ENCODE measurements around the gene RSRC2.
"Not testable (repeated sequence)": the region's sequence is repeated elsewhere in the genome, so short reads cannot be mapped to it uniquely, and the experiment has no call there.

RSRC2 gene, protein sequence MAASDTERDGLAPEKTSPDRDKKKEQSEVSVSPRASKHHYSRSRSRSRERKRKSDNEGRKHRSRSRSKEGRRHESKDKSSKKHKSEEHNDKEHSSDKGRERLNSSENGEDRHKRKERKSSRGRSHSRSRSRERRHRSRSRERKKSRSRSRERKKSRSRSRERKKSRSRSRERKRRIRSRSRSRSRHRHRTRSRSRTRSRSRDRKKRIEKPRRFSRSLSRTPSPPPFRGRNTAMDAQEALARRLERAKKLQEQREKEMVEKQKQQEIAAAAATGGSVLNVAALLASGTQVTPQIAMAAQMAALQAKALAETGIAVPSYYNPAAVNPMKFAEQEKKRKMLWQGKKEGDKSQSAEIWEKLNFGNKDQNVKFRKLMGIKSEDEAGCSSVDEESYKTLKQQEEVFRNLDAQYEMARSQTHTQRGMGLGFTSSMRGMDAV

DNA sequence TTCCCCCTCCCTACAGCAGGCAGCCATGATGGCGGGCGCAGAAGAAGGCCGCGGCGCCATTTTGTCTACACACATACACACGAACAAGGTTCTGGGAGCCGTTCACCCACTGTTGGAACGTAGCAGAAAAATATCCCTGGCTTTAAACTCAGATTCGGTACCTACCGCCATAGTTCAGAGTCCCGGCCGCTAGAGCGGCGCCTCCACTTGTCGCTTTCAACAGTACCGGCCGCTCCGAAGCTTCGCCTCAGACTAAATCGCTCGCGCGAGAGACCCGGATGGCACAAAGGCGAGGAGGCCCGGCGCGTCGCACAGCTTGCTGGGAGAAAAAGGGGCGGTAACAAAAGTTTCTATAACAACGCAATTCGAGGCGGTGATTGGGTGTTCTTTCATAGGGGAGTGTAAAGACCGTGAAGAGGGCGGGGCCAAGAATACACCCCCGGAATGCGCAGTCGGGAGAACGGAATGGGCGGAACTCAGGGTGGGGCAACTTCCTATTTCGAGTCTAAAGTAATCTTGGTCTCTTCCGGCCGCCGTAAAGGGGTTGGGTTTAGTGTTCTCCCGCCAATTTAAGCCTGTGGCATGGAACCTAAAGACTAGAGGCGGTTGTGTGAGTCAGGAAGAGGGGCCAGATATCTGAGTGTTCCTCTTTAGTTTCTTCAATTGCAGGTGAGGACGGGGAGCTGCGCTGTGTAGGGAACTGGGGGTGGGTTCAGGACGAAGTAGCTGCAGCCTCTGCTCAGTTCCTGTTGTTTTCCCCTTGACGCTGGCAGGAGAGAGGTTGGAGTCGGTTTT lies at the start of gene RSRC2, which contains the start of gene KNTC1:
TSS of gene RSRC2 (minus strand) at position 254 of the 795 bp plus-strand sequence. CDS start at position 171, 83 bp downstream.
TSS of gene KNTC1 (plus strand) at position 567 of the 795 bp plus-strand sequence. CDS start 2,815 bp downstream, outside the sequence.
- peak; percentile 97 for DNase-seq (ENCODE audit: low read depth)

DNA sequence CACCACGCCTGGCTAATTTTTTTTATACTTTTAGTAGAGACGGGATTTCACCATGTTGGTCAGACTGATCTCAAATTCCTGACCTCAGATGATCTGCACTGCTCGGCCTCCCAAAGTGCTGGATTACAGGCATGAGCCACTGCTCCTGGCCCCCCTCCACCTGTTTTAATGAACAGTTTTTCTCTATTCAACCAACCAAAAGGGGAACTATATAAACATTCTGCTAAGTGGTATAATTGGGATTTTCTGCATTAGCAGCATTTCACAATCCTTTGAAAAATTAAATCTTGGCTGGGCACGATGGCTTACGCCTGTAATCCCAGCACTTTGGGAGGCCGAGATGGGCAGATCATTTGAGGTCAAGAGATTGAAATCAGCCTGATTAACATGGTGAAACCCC lies 45.1 kb upstream of the RSRC2 start:
- DNase-seq (ENCODE audit: low read depth) = no peak

- not testable (repeated sequence) for DNase-seq (ENCODE audit: low read depth)
Measured at GRCh38 chr12:122570006-122570405, 43.3 kb upstream of the RSRC2 start.

DNA sequence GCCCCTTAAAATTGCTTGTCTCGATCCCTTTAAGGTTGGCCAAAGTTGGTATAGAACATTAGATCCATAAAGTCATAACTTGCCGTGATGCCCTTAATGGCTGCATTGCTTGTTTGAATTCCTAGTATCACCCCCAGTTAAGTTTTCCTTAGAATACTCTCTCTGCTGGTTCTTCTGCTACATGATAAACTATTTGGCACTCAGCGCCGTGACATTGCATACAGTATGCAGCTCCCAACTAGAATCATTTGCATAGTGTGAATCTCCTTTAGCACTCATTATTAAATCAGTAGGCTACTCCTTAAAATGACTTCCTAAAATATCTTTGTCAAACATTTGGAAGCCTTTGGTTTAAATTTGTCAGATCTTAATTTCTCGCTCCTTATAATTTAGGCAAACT lies 42.6 kb upstream of the RSRC2 start:
- DNase-seq (ENCODE audit: low read depth) = no peak

DNA sequence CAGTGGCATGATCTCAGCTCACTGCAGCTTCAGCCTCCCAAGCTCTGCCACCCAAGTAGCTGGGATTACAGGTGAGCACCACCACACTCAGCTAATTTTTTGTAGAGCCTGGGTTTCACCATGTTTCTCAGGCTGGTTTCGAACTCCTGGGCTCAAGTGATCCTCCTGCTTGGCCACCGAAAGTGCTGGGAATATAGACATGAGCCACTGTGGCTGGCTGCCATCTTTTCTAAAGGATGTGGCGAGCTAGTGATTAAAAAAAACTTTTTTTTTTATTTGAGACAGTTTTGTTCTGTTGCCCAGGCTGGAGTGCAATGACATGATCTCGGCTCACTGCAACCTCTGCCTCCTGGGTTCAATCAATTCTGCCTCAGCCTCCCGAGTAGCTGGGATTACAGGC lies 40.1 kb upstream of the RSRC2 start:
- not testable (repeated sequence) for DNase-seq (ENCODE audit: low read depth)

DNA sequence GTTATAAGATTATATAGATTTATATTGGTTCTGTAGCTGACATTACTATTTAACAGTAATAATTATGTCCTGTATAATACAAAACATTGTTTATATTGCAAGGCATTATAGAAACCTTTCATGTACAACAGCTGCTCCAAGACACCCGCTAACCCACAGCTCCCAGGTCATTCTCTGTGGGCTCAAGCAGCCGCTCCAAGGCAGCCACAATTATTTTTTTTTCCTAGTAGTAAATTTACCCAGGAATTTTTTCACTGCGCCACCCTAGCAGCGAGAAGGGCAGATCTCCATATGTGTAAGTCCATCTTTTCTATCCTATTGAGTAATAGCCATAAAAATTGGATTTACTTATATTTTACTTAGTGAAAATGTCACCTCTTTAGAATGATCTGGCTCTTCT lies 36.6 kb upstream of the RSRC2 start:
- DNase-seq (ENCODE audit: low read depth) = no peak

- DNase-seq (ENCODE audit: low read depth) = no peak
Measured at GRCh38 chr12:122560138-122560537, 33.4 kb upstream of the RSRC2 start.

DNA sequence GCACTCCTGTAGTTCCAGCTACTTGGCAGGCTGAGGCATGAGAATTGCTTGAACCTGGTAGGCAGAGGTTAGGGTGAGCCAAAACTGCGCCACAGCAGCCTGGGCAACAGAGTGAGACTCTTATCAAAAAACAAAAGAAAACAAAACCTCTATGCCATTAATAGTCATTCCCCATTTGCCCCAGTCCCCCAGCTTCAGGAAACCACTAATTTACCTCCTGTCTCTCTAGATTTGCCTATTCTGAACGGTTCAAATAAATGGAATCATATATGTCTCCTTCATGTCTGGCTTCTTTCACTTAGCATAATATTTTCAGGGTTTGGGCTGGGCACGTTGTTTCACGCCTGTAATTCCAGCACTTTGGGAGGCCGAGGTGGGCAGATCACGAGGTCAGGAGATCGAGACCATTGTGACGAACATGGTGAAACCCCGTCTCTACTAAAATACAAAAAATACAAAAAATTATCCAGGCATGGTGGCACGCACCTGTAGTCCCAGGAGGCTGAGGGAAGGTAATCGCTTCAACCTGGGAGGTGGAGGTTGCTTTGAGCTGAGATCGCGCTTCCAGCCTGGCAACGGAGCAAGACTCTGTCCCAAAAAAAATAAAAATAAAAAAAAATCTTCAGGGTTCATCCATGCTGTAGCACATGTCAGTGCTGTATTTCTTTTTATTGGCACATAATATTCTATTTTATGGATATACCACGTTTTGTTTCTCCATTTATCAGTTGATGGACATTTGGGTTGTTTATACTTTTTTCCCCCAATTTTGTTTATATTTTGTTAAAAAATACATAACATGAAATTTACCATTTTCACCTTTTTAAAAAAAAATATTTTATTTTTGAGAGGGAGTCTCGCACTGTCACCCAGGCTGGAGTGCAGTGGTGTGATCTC lies 32.3 kb upstream of the RSRC2 start:
- DNase-seq (ENCODE audit: low read depth) = no peak

DNA sequence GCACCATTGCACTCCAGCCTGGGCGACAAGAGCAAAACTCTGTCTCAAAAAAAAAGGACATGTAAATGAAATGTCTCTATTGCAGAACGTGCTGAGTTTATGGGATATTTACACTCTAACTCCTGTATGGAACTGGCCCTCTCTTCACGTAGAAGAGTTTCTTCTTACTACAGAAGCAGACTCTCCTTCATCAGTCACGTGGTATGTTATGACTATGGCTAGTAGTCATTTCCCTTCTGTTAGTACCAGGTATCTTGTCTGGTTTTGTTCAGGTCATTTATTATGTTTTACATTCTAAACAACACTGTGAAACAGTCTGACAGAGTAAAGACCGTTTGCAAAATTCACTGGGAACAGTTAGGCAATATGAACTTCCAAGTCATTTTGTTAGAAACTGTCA lies 20.6 kb upstream of the RSRC2 start:
- no peak for DNase-seq (ENCODE audit: low read depth)

DNA sequence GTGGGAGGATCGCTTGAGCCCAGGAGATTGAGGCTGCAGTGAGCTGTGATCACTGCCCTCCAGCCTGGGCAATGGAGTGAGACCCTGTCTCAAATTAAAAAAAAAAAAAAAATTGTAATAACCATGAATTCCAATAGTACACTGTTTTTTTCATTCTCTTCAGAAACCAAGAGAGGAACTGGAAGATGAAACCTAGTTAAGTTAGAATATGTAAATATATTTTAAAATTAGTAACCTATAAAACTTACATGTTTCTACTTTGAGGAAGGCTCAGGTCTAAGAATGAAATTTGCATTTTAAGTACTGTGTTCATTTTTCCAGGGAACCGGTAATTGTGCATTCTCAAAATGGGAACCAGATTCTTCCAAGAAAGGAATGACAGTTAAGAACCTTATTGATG lies 19.1 kb upstream of the RSRC2 start:
- no peak for DNase-seq (ENCODE audit: low read depth)

- DNase-seq (ENCODE audit: low read depth) = no peak
Measured at GRCh38 chr12:122544537-122544936, 17.8 kb upstream of the RSRC2 start.

- DNase-seq (ENCODE audit: low read depth) = no peak
Measured at GRCh38 chr12:122538496-122538895, 11.8 kb upstream of the RSRC2 start.

DNA sequence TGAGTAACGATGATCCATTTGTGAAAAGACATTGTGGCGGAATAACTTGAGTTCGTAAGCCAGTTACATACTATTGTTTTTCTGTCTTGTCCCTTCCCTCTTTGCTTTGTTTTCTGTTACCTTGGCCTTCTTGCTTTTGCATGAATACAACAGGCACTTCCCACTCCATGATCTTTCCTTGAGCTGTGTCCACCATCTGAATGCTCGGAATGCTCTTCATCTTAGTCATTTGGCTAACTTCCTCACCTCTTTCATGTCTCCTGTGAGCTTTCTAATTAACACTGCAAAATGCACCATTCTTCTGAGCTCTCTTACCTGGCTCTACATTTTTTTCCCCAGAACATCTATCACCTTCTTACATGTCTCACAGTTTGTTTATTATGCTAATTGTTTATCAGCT lies 10.3 kb upstream of the RSRC2 start:
- DNase-seq (ENCODE audit: low read depth) = no peak

GRCh38 chr12:122533856-122534255 lies 7.1 kb upstream of the RSRC2 start:
- no peak for DNase-seq (ENCODE audit: low read depth)

GRCh38 chr12:122528992-122529391 lies 2.3 kb upstream of the RSRC2 start:
- no peak for DNase-seq (ENCODE audit: low read depth)

DNA sequence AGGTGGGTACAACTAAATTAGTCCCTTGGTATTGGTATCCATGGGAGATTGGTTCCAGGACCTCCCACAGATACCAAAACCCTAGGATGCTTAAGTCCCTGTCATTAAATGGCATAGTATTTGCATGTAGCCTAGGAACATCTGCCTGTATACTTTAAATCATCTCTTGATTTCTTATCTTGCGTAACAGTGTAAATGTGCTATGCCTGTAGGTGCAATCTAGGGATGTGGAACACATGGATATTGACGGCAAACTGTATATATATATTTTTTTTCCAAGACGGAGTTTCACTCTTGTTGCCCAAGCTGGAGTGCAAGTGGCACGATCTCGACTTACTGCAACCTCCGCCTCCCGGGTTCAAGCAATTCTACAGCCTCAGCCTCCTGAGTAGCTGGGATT lies 1.8 kb upstream of the RSRC2 start:
- DNase-seq (ENCODE audit: low read depth) = no peak

DNA sequence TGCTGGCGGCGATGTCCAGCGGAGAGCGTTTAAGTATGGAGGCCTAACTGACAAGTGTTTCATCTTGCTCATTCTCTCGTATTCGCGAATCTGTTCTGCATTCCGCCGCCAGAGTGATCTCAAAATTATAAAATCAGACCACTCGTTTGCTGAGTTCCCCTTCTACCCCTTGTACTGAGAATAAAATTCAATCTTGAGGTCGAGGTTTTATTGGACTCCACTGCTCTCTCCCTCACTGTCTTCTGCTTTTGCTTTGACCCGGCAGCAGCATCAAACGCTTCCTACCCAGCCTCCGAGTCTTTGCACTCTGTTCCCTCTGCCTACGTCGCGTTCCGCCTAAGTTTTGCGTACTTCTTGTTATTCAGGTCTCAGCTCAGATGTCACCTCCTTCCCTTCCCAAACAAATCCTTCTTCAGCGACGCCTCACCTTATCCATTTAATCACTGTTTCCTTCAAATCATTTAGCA lies 775 bp upstream of the RSRC2 start:
- no peak for DNase-seq (ENCODE audit: low read depth)

DNA sequence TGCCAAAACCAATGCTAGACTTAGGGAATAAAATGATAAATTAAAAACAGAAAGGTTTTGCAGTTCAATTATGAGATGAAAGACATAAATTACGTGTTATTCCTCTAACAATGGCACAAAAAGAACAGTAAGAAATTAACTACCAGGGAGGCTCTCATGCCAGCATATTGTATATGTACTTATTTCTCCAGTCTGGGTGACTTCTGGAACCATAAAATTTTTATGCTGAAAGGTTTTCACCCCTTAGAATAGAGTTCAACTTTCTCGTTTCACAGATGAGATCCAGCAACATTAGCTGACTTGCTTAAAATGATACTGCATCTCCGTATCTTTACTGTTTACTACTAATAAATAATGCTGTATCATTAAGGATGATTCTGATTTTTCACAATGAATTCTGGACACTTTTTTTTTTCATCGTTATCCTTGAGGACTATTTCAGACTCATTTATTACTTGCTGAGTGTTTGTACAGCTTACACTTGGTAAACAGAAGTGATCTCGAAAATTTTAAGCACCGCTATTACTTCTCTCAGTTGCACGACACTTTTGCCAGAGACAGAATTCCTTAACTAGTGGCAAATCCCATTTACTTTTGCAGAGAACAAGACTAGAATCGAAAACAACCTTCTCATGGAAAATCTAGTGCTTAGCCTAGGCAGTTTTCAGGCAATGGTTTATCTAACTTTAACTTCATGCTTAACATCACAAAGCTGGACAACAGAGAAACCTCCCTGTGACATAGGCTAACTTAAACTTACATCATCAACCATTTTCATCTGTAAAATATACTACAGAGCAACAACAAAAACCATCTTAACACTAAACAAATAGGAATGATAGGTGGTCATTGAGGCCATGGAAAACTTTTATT lies 2.7 kb downstream of the RSRC2 start:
- no peak for DNase-seq (ENCODE audit: low read depth)

DNA sequence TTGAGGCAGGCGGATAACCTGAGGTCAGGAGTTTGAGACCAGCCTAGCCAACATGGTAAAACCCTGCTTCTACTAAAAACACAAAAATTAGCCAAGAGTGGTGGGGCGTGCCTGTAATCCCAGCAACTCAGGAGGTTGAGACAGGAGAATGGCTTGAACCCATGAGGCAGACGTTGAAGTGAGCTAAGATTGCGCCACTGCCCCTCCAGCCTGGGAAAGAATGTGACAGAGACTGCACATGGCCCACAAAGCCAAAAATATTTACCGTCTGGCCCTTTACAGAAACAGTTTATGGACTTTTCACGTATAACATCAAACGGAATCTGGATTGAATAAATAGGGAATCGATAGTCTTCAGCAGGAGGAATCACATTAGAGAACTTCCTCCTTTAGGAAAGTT lies 3.5 kb downstream of the RSRC2 start:
- no peak for DNase-seq (ENCODE audit: low read depth)

DNA sequence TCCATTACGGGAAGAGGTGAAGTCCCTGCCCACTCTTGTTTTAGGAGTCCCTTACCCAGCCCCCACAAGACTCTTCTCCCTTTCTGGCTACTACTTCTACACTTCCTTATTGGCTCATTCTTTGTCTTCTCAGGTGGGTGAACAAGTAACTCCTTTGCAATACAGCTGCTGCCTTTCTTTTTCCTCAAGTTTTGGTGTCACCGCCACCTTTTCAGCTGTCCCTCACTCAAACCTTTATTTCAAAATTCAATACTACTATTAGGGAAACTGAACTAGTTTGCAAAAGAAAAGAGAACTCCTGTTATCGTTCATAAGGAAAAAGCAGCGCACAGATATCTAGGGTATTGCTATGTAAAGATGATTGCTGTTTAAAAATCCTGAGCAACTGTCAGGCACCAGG lies 6.1 kb downstream of the RSRC2 start:
- DNase-seq (ENCODE audit: low read depth) = no peak

DNA sequence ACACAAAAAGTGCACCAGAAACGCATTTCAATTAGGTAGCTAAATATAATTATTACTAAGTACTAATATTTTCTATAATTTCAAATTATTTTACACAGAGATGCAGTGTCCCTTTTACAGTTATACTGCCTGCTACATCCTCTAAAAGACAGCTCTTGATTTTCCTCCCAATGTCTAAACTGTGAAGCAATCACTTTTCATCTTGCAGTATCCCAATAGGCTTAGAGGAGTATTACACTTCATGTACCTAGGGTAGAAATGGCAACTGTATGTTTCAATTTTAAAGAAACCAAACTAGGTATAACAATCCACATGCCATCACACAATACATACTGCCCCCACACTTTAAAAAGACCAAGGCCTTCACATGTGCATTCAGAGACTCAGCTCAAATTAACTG lies 7.3 kb downstream of the RSRC2 start:
- no peak for DNase-seq (ENCODE audit: low read depth)

Measured in stimulated activated CD8-positive, alpha-beta memory T cell treated with anti-CD3 and anti-CD28 coated beads, Interleukin-12 subunit alpha, Interleukin-12 subunit beta, amount 100 ng/mL, for 1 hour (primary cell).